ENCODE data around the gene LGALS8.

DNA sequence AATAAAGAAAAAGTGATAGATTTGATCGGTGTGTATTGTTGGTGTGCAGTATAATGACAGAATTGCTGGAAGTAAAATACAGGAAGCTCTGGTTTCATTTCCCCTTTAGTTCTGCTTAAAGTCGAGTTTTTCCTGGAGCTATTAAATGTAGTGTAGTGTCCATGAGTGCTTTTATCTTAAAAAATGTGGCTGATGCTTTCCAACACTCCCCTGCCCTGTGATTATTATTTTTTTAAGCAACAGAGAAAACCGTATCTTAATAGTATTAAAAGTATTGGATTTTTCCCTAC lies 1.1 kb downstream of the LGALS8 start:
- TF ChIP-seq, protein P1, sequence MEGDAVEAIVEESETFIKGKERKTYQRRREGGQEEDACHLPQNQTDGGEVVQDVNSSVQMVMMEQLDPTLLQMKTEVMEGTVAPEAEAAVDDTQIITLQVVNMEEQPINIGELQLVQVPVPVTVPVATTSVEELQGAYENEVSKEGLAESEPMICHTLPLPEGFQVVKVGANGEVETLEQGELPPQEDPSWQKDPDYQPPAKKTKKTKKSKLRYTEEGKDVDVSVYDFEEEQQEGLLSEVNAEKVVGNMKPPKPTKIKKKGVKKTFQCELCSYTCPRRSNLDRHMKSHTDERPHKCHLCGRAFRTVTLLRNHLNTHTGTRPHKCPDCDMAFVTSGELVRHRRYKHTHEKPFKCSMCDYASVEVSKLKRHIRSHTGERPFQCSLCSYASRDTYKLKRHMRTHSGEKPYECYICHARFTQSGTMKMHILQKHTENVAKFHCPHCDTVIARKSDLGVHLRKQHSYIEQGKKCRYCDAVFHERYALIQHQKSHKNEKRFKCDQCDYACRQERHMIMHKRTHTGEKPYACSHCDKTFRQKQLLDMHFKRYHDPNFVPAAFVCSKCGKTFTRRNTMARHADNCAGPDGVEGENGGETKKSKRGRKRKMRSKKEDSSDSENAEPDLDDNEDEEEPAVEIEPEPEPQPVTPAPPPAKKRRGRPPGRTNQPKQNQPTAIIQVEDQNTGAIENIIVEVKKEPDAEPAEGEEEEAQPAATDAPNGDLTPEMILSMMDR (IDR thresholded peaks at IDR 0.05) = no peak
- TF ChIP-seq POLR2A (IDR thresholded peaks at IDR 0.05) = no peak

Measured in body of pancreas (tissue), 4 donors.